Cardiac muscle cell (in vitro differentiated cells and primary cell): ENCODE results near the gene TEX10. TPM values are rescaled to one million over a fixed set of nuclear protein-coding genes. Genes with fewer than 3 reads are reported as not detected.
A peak's percentile ranks its signal among the peaks of the same experiment; 100 is the strongest.

Experiments used
- DNase-seq, 2 donors: peaks; one replicate each; pipeline versions ENCODE4 v3.0.0 to v3.0.0-alpha.2; 2010 to 2017; ENCODE audit warnings: low read depth in 1 of 2, low spot score in 1 of 2
- H3K27ac ChIP-seq: fragments of 200-600 bp; sonication (generic); 2 replicates; pipeline ENCODE4 v1.5.1; 2016
- H3K27me3 ChIP-seq: fragments of 200-600 bp; sonication (generic); 2 replicates; pipeline ENCODE4 v1.6.0; 2016; ENCODE audit warnings: control low read depth
- H3K36me3 ChIP-seq: fragments of 200-600 bp; sonication (generic); 2 replicates; pipeline ENCODE4 v1.5.1; 2016; ENCODE audit warnings: control low read depth
- H3K4me1 ChIP-seq: fragments of 200-600 bp; sonication (generic); 2 replicates; pipeline ENCODE4 v1.8.1; 2017; ENCODE audit warnings: low read depth, mild to moderate bottlenecking, mixed run types
- H3K4me3 ChIP-seq: fragments of 200-600 bp; sonication (generic); 2 replicates; pipeline ENCODE4 v1.5.1; 2016; ENCODE audit warnings: mild to moderate bottlenecking
- H3K9me3 ChIP-seq: fragments of 200-600 bp; sonication (generic); 2 replicates; pipeline ENCODE4 v1.5.1; 2017; ENCODE audit warnings: low read depth, mild to moderate bottlenecking, control low read depth
- polyA plus RNA-seq: library from polyadenylated mRNA; unstranded; fragments of >200 nt; fragmentation: Nextera tagmentation; extraction: Ambion mirVana; gene quantifications from 2 replicates; pipeline ENCODE4 v1.2.1, GENCODE V29; 2016
- total RNA-seq: library from RNA; depleted of rRNA; stranded (reverse); fragments of >200 nt; gene quantifications from 2 replicates; pipeline ENCODE4 v1.2.3, GENCODE V29; 2016
- TF ChIP-seq, protein P1 (sequence below): IDR thresholded peaks from 2 replicates; pipeline ENCODE4 v1.5.1; 2012; ENCODE audit warnings: low read depth, mild to moderate bottlenecking, low read length

Gene TEX10
- total and polyA plus RNA-seq, 2 experiments from 2014 or later = 18.1 to 22.9 TPM

DNA sequence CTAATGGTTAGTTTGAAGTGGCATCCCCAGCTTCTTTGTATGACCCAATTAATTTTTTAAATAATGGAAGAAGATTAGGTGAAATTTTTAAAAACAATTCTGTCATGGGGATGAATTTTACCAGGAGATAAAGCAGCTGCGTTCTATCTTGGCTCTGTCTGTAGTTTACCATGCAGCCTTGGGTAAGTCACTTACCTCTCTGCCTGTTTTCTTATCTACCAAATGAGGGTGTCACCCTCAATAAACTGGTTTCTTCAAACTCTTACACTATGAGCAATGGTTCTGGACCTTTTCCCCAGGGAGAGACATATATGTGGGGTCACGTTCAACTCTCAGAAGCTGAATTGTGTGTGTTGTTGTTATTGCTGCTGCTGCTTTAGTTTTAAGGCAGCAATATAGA, 71.7 kb downstream of the TEX10 start:
- TF ChIP-seq, protein P1, sequence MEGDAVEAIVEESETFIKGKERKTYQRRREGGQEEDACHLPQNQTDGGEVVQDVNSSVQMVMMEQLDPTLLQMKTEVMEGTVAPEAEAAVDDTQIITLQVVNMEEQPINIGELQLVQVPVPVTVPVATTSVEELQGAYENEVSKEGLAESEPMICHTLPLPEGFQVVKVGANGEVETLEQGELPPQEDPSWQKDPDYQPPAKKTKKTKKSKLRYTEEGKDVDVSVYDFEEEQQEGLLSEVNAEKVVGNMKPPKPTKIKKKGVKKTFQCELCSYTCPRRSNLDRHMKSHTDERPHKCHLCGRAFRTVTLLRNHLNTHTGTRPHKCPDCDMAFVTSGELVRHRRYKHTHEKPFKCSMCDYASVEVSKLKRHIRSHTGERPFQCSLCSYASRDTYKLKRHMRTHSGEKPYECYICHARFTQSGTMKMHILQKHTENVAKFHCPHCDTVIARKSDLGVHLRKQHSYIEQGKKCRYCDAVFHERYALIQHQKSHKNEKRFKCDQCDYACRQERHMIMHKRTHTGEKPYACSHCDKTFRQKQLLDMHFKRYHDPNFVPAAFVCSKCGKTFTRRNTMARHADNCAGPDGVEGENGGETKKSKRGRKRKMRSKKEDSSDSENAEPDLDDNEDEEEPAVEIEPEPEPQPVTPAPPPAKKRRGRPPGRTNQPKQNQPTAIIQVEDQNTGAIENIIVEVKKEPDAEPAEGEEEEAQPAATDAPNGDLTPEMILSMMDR = no peak
- peak overlapping the region; percentile 20 for H3K27ac ChIP-seq
- no peaks in the 10 kb centered on the region for H3K9me3 ChIP-seq
- peaks cover 11% of the 10 kb centered on the region for H3K36me3 ChIP-seq
- no peak overlapping the region for H3K4me3 ChIP-seq
- no peak for DNase-seq
- no peaks in the 10 kb centered on the region for H3K27me3 ChIP-seq
- H3K4me1 ChIP-seq = peaks cover 3% of the 10 kb centered on the region

DNA sequence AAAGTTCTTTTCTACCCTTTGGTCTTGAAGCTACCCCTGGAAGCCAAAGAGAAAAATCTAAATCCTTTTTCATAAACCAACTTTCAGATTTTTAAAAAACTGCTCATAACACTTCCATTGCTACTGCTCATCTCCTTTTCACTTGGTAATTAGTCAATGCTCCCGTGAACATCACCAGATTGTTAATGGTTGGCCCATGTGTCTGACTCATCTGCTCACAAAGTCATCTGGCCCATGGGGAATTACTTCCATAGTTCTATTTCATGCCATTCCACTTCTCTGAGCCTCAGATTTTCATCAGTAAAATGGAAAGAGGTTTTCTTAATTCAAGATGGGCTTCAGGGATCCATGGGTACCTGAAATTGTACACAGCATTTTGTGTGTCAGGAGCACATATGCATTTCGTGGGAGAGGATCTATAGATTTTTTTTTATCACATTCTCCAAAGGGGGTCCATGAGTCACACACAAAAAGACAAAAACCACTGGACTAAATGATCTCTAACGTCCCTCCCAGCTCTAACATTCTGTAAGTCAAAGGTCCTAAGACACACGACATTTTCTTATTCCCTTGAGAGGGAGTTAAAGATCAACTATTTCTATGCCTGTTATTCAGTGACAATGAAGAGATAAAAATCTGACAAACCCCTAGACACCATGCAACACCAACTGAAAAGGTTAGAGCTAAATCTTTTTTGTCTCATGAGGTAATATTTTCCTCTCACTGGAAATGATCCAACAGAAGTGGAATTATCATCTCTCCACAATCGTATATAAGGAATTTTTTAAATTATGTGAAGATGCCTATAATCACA, 75.4 kb downstream of the TEX10 start:
- TF ChIP-seq, protein P1 = no peak
- Histone ChIP-seq H3K27me3 (no peaks in the 10 kb centered on the region), H3K9me3 (no peaks in the 10 kb centered on the region), H3K4me3 (no peak overlapping the region), H3K27ac (no peak overlapping the region), H3K36me3 (peaks cover 8% of the 10 kb centered on the region), H3K4me1 (peaks cover 3% of the 10 kb centered on the region)
- DNase-seq = peak in 1 of 2 donors; percentile 34

DNA sequence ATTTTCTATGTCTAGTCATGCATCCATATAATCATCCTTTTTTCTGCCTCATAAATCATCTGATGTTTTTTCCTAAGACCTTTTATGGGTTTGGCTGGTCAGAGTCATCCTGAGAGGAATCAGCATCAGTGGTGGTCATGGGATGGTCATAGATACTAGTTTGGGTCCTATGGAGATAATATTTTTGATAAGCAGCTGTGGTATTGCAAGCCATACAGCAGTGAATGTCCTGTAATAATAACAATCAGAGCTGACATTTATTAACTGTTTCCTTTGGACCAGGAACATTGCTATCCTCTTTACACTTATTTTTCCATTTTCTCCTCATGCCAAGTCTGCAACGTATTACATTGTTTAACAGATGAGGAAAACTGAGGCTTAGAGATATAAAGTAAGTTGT, 83.1 kb downstream of the TEX10 start:
- no peak for DNase-seq
- H3K4me1 ChIP-seq = no peaks in the 10 kb centered on the region
- H3K4me3 ChIP-seq = no peak overlapping the region
- H3K27ac ChIP-seq = no peak overlapping the region
- no peaks in the 10 kb centered on the region for H3K27me3 ChIP-seq
- TF ChIP-seq, protein P1 = no peak
- no peaks in the 10 kb centered on the region for H3K9me3 ChIP-seq
- peaks cover 10% of the 10 kb centered on the region for H3K36me3 ChIP-seq

DNA sequence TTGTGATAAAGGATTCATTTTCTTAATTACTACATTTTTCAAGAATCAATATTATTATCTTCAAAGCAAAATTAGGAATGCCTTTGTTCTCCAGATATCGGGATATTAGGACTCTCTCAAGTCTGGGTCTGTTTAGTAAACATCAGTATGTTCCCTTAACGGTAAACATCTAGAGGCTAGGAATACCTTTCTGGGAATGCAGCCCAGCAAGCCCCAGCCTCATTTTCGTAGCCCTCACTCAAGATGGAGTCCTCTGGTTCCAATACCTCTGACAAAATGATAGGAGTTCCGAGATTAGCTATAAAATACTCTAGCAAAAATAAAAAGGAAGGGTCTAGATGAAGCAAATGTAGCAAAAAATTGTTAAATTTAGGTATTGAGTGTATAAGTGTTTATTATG, 84.5 kb downstream of the TEX10 start:
- no peaks in the 10 kb centered on the region for H3K9me3 ChIP-seq

DNA sequence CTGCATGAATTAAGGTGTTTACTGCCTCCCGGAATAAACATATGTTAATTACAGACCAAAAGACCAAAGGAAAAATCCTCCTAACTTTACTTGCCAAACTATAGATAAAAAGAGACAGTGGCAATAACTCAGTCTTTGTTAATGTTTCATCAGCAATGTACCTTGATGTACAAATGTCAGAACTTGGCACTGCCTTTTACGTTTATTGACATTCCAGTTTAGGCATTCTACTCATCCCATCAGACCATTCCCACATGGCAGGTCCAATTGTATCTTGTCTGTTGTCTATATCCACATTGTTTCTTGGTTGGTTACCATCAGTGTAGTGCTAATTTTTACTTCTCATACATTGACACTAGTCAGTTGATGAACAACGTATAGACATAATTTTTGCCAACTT, 85.5 kb downstream of the TEX10 start:
- H3K36me3 ChIP-seq = peaks cover 7% of the 10 kb centered on the region
- no peak for DNase-seq
- H3K4me3 ChIP-seq = no peak overlapping the region
- no peaks in the 10 kb centered on the region for H3K9me3 ChIP-seq
- no peaks in the 10 kb centered on the region for H3K27me3 ChIP-seq
- H3K4me1 ChIP-seq = no peaks in the 10 kb centered on the region
- no peak overlapping the region for H3K27ac ChIP-seq
- TF ChIP-seq, protein P1 = no peak

More for the DNA sequence above, 84.5 kb downstream of the TEX10 start:
- Histone ChIP-seq H3K4me3 (no peak overlapping the region), H3K27ac (no peak overlapping the region), H3K36me3 (peaks cover 10% of the 10 kb centered on the region), H3K27me3 (no peaks in the 10 kb centered on the region), H3K4me1 (no peaks in the 10 kb centered on the region)
- no peak for DNase-seq
- TF ChIP-seq, protein P1 = no peak

Other genes with a start within 250 kb of the TEX10 start
- gene MSANTD3, start 74.2 kb upstream of the TEX10 start, total RNA-seq = 49.2 and 62.9 TPM in 2 replicates
- gene MSANTD3, start 74.2 kb upstream of the TEX10 start, polyA plus RNA-seq = 30.6 and 34.7 TPM in 2 replicates
- 23.9 and 34.2 TPM in 2 replicates for gene TMEFF1, start 120.2 kb upstream of the TEX10 start, total RNA-seq
- gene TMEFF1, start 120.2 kb upstream of the TEX10 start, polyA plus RNA-seq = 22.3 and 33.0 TPM in 2 replicates
- 2.3 and 2.4 TPM in 2 replicates for gene CAVIN4, start 225.1 kb upstream of the TEX10 start, total RNA-seq
- 1.6 and 4.0 TPM in 2 replicates for gene CAVIN4, start 225.1 kb upstream of the TEX10 start, polyA plus RNA-seq